Gastrocnemius medialis (tissue), 4 donors: ENCODE results near the gene EXOC2.

Source experiments
- POLR2A ChIP-seq, 2 donors: fragments of 450-650 bp; IDR thresholded peaks; one replicate each; pipeline ENCODE4 v1.6.1; 2017; ENCODE audit warnings: antibody characterized with exemption in 2 of 2, mild to moderate bottlenecking in 2 of 2, moderate library complexity in 2 of 2
- TF ChIP-seq, protein P1 (sequence below), 5 experiments: fragments of 450-650 bp in 3 of 5; fragments of 200-600 bp in 2 of 5; sonication (generic) in 2 of 5; IDR thresholded peaks in 4 of 5; conservative IDR thresholded peaks in 1 of 5; 1 replicate in 4 of 5; 2 replicates in 1 of 5; pipeline ENCODE4 v1.5.1; 2016 to 2019; ENCODE audit warnings: antibody characterized with exemption in 5 of 5, mild to moderate bottlenecking in 3 of 5, moderate library complexity in 3 of 5

DNA sequence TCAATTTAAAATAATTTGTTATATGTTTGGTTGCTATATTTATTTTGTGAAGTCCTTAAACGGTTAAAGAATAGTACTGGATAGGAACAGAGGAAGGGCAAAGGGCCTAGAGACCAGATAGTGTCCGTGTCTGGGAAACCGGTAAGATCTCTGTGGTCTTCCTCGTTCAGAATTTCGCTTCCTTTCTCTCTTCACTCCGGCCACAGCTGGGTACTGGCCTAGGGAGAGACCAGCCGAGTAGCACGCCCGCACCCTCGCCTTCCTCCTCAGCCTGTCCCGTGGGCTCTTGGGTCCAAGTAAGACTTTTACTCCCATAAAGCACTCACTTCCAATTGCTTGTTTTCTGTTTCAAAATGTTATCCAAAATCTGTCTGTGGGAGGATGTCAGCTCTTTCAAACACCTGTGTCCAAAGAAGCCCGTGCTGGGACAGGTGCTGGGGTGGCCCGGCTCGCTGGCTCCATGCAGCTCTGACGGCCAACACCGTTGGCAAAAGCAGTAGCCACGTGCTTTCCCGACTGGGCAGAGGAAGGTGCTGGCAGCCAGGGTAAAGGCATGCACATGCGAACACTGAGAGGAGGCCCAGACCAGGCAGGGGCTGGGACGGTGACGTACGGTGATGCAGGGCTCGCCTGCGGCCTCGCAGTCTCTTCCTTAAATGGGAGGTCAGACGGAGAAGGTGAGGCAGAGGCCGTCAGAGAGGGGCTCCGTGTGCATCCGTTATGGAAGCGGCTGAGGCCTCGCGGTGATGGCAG lies 189.2 kb downstream of the EXOC2 start:
- TF ChIP-seq, protein P1, sequence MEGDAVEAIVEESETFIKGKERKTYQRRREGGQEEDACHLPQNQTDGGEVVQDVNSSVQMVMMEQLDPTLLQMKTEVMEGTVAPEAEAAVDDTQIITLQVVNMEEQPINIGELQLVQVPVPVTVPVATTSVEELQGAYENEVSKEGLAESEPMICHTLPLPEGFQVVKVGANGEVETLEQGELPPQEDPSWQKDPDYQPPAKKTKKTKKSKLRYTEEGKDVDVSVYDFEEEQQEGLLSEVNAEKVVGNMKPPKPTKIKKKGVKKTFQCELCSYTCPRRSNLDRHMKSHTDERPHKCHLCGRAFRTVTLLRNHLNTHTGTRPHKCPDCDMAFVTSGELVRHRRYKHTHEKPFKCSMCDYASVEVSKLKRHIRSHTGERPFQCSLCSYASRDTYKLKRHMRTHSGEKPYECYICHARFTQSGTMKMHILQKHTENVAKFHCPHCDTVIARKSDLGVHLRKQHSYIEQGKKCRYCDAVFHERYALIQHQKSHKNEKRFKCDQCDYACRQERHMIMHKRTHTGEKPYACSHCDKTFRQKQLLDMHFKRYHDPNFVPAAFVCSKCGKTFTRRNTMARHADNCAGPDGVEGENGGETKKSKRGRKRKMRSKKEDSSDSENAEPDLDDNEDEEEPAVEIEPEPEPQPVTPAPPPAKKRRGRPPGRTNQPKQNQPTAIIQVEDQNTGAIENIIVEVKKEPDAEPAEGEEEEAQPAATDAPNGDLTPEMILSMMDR (IDR thresholded peaks at IDR 0.05 in 4 of 5, conservative IDR thresholded peaks at IDR 0.05 in 1 of 5), result no peak
- no peak for TF ChIP-seq POLR2A (IDR thresholded peaks at IDR 0.05)
